ENCODE data around the gene REEP6.
"Not testable (repeated sequence)": the region's sequence is repeated elsewhere in the genome, so short reads cannot be mapped to it uniquely, and the experiment has no call there.

The REEP6 gene

GRCh38 chr19:1514986-1515721, 24.2 kb downstream of the REEP6 start:
- DNase-seq (ENCODE audit: low read depth) = no peak
- H3K4me3 ChIP-seq (ENCODE audit: control insufficient read depth, low read depth, low read length) = no peak overlapping the region
- no peak for TF ChIP-seq CTCF (IDR thresholded peaks at IDR 0.05; ENCODE audit: control insufficient read depth, insufficient read depth, low read depth, low read length, missing control alignments)

GRCh38 chr19:1516395-1516753, 25.4 kb downstream of the REEP6 start:
- TF ChIP-seq CTCF (IDR thresholded peaks at IDR 0.05; ENCODE audit: control insufficient read depth, insufficient read depth, low read depth, low read length, missing control alignments) = no peak
- H3K4me3 ChIP-seq (ENCODE audit: control insufficient read depth, low read depth, low read length) = no peak overlapping the region
- no peak for DNase-seq (ENCODE audit: low read depth)

- TF ChIP-seq CTCF (IDR thresholded peaks at IDR 0.05; ENCODE audit: control insufficient read depth, insufficient read depth, low read depth, low read length, missing control alignments) = no peak
- no peak overlapping the region for H3K4me3 ChIP-seq (ENCODE audit: control insufficient read depth, low read depth, low read length)
- no peak for DNase-seq (ENCODE audit: low read depth)
These were observed 27.5 kb downstream of the REEP6 start for GRCh38 chr19:1518471-1518870.

GRCh38 chr19:1519802-1520201, 28.8 kb downstream of the REEP6 start:
- not testable (repeated sequence) for DNase-seq (ENCODE audit: low read depth); H3K4me3 ChIP-seq (ENCODE audit: control insufficient read depth, low read depth, low read length)

GRCh38 chr19:1520203-1520780, 29.3 kb downstream of the REEP6 start:
- TF ChIP-seq CTCF (IDR thresholded peaks at IDR 0.05; ENCODE audit: control insufficient read depth, insufficient read depth, low read depth, low read length, missing control alignments) = no peak
- DNase-seq (ENCODE audit: low read depth) = no peak
- no peak overlapping the region for H3K4me3 ChIP-seq (ENCODE audit: control insufficient read depth, low read depth, low read length)

GRCh38 chr19:1521636-1522035, 30.7 kb downstream of the REEP6 start:
- no peak for TF ChIP-seq CTCF (IDR thresholded peaks at IDR 0.05; ENCODE audit: control insufficient read depth, insufficient read depth, low read depth, low read length, missing control alignments)
- no peak overlapping the region for H3K4me3 ChIP-seq (ENCODE audit: control insufficient read depth, low read depth, low read length)
- DNase-seq (ENCODE audit: low read depth) = no peak

- DNase-seq (ENCODE audit: low read depth) = no peak
- TF ChIP-seq CTCF (IDR thresholded peaks at IDR 0.05; ENCODE audit: control insufficient read depth, insufficient read depth, low read depth, low read length, missing control alignments) = no peak
- no peak overlapping the region for H3K4me3 ChIP-seq (ENCODE audit: control insufficient read depth, low read depth, low read length)
These were observed 31.1 kb downstream of the REEP6 start for GRCh38 chr19:1522061-1522460.
